GM19099 (cell line): Measurements from ENCODE around the gene PARP3.

ENCODE experiments used
- POLR2A ChIP-seq: IDR thresholded peaks from 3 replicates; pipeline ENCODE4 v1.6.1; 2011; ENCODE audit warnings: low read depth; ENCODE audit not compliant: insufficient read length; ENCODE audit errors: extremely low read depth

PARP3 gene

GRCh38 chr3:51957520-51958205 lies 15.5 kb downstream of the PARP3 start:
- no peak for TF ChIP-seq POLR2A

DNA sequence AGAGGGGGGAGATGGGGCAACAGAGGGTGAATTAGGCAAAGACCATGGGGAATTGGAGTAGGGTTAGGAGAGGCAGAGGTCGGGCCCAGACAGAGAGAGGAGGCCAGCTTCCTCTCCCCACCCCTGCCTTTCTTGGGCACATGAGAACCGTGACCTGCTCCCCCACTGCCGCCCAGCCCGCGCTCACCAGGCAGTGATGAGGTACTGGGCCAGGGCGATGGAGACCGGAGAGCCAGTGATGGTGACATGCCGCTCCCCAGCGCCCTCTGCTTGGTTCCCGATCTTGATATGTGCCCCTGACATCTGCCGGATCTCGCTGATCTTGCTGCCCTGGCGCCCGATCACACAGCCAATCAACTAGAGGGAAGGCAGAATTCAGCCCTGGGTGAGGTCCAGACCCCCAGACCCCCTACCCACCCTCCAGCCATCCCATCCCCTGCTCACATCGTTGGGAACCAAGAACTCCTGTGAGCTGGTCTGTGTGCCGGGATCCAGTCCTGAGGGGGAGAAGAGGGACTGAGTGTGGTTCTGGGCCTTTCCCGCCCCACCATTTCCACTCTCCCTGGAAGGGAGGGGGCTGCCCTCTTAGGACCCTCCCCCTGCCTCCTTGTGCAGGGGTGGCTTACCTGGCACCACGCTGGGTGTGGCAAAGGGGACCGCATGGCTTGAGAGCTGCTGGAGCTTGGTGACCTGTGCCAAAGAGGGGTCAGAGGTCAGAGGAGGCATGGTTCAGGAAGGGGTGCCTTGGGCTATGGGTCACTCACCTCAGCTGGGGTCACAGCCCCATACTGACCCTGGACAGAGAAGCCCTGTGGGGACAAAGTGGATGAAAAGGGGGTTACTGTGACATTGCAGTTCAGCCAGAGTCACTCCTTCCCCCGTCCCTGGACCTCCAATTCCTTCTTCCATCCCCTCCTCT lies 16.7 kb downstream of the PARP3 start:
- no peak for TF ChIP-seq POLR2A

DNA sequence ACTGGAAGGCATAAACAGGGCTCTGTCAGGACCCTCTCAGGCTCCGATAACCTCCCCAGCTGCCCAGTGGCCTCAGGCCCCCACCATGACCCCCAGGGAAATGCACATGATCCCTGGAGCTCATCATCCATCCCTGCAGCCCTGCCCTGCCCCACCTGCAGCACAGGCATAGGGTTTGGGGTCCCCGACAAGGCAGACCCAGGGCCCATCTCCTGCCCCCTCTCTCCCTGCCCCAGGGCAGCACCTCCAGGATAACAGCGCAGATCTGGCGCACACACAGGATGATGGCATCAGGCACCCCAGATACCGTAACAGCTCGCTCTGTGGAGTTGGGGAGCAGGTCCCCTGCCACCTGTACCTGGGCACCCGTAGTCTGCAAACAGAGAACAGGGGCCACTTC lies 17.5 kb downstream of the PARP3 start:
- no peak for TF ChIP-seq POLR2A

DNA sequence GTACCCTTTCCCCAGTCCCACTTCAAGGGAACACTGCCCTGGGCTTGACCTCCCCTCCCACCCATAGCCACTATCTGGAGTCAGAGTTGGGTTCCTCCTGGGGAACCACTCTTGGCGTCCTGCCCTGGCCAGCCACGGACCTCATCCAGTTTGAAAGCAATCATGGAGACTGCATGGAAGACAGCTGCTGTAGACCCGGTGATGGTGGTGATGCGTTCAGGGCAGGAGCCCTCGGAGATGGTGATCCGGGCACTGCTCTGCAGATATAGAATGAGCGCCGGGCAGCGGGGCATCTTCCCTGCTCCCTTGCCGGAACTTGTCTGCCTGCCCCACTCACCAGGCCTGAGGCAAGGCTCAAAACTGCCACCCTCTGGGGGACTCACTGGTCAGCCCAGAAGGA lies 18.2 kb downstream of the PARP3 start:
- TF ChIP-seq POLR2A: no peak

DNA sequence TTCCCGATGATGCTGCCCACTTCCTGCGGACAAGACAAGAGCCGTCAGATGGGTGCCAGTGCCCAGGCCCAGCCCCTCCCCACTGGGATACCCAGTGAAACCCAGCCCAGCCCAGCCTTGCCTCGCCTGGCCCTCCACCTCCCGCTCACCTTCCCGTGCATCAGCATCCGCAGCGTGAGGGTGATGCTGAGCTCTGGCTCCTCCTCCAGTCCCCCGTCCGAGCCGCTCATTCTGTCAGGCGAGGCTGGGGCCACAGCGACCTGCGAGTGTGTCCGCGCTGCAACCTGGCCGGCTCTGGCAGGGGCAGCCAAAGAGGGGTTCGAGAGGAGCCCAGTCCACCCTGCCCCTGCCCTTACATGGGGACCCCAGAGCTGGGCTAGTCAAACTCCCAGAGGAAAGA lies 18.8 kb downstream of the PARP3 start:
- no peak for TF ChIP-seq POLR2A

DNA sequence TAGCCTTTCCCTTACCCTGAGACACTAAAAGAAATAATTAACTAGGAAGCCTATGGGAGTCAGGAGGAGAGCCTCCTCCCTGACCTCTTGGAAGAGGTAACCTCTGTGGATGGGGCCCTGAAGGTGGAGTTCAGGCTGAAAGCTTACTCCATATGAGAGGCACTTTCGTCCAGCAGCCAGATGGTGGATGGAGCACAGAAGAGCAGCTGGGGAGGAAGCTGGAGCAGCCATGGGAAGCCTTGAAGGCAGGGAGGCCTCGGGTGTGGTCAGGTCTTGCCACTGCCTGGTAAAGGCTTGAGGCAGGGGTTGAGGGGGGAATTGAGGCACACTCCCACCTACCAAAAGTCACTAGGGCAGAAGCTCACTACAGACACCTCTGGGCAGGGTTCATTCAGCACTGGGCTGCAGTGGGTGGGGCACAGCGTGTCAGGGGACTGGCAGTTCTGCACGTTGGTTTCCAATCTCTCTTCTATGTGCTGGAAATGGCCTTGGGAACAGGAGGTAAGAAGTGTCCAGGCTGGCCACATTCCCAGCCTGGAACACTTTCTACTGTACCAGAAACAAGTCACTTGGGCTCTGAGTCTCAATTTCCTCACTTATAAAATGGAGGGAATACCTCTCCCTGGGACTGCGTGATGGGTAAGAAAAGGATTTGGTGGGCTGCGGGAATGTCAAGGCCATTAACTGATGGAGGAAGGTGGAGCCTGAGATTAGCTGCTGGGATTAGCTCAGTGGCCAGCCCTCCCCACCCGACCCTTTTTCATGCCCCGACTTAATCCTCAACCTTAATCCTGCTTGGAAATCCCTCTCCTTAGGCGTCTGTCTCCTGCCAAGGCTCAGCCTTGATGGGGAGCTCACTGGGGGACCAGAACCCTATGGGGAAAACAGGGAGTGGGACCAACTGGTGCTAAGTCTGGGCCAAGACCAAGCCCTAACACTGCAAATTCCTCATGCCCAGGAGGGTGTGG lies 19.7 kb downstream of the PARP3 start:
- no peak for TF ChIP-seq POLR2A

DNA sequence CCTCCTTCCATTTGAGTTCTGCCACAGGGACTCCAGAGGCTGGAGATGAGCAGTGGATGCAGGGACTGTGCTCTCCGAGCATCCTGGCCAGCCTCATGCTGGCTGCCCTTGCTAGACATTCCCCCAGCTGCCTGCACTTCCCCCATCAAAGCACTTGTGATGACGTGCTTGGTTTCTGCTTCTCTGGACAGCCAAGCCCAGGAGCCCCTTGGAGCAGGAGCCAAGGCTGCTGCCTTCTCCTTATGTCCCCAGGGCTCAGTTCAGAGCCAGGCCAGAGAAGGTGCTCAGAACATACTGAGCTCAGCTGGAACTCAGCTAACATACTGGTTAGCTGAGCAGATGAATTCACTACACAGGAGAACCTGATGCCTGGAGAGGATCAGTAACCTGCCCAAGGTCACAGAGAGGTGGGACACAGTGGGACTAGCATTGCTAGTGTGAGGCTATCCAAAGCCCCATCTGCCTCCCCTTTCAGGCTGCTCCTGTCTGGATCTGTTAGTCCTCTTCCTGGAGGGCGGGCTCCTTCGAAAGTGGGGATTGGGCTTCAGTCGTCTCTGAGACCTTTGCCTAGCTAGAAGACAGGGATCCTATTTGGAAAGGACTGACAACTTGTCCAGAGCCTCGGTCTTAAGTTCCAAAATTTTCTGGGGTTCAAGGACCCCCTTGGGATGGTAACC lies 20.8 kb downstream of the PARP3 start:
- TF ChIP-seq POLR2A: no peak

GRCh38 chr3:51963951-51964451 lies 21.8 kb downstream of the PARP3 start:
- TF ChIP-seq POLR2A: no peak

- TF ChIP-seq POLR2A: no peak
Observed at GRCh38 chr3:51964521-51964920, 22.4 kb downstream of the PARP3 start.

DNA sequence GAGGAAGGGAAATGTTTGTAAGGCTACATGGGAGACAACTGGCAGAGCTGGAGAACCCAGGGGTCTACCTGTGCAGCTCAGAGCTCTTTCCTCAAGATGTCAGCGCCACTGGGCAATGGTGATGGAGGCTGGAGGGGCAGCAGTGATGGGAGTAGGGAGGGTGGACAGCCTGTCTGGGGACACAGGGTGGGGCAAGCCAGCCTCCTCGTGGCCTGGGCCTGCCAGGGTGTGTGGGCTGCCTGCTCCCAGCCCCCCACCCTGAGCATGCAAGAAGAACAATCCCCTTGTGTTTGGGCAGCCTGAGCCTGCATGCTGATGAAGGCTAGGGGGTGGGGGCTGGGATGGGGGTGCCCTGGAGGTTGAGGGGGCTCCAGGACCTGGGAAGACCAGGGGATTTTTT lies 23.9 kb downstream of the PARP3 start:
- no peak for TF ChIP-seq POLR2A

- no peak for TF ChIP-seq POLR2A
Observed at GRCh38 chr3:51966486-51966885, 24.3 kb downstream of the PARP3 start.

DNA sequence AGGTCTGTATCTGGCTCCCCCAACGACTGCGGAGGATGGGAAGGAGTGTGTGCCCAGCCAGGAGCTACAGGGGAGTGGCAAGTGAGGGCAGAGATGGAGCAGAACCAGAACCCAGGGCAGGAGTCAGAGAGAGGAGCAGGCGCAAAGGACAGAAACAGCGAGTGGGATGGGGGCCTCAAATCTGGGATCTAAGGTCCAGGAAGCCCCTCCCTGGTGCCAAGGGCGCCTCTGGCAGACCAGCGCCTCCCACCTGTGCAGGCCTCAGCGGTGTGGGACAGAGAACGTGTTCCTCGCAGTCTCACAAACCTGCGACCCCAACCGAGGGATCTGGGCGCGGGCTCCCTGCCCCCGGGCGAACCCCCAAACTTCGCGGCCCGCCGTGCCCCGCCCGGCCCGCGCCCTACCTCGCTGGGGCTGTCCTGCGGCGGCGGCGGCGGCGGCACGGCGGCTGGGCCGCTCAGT lies 24.8 kb downstream of the PARP3 start:
- no peak for TF ChIP-seq POLR2A

DNA sequence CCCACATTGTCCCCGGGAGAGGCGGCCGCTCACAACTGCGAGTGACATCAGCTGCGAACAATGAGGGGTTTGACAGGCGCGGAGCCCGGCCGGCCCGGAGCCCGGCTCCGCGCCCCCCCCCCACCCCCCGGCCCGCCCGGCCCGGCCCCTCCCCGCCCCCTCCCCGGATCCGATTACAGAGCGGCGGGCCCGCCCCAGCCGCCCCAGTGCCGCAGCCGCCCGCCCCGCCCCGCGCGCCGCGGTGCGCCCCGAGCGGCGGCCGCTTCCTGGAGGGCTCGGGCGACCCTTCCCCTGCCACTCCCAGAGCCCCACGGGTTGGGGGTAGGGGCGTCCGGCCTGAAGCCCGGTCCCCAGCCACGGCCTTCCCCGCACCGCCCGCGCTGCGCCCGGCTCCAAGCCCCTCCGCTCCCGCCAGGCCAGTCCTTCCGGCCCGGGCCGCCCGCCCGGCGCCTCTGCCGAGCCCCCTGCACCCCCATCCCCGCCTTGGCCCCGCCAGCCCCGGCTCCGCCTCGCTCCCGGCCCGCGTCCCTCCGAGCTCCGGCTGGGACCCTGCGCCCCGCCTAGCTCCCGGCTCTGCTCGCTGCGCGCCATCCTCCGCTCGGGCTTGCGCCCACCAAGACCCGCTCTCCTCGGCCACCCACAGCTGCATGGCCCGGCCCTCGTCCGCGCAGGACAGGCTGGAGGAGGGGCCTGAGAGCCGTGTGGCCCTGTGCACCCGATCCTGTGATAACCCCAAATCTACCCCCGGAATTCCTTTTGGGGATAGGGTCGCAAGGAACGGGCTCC lies 25.4 kb downstream of the PARP3 start, which contains the start of gene PCBP4:
TSS of gene PCBP4 (minus strand) at position 71 of the 786 bp plus-strand sequence. CDS start 6,214 bp downstream, outside the sequence.
- no peak for TF ChIP-seq POLR2A

- TF ChIP-seq POLR2A: no peak
Observed at GRCh38 chr3:51968170-51968775, 26.1 kb downstream of the PARP3 start.
